A549 (cell line): Measurements from ENCODE around the gene PTOV1. TPM values are rescaled to one million over a fixed set of nuclear protein-coding genes. Genes with fewer than 3 reads are reported as not detected.
"Not testable (repeated sequence)": the region's sequence is repeated elsewhere in the genome, so short reads cannot be mapped to it uniquely, and the experiment has no call there.

Experiments used
- ATAC-seq, 2 experiments: fragments of 200-7000 bp in 1 of 2; fragments of >200 bp in 1 of 2; cut with Nextera tagmentation in 1 of 2; cut with Tn5 transposase in 1 of 2; 3 replicates each; pipeline versions ENCODE4 v1.8.0 to v1.9.1; 2018 to 2020; ENCODE audit warnings: mild to moderate bottlenecking in 1 of 2, moderate library complexity in 1 of 2
- CTCF ChIA-PET: fragments of 300-600 bp; sonication (Branson Sonifier 250); formaldehyde crosslinking; extraction: SDS; loops from one replicate; lab custom pipeline; 2021; ENCODE audit warnings: antibody characterized with exemption, inconsistent platforms; lab: Yijun Ruan, JAX
- POLR2A ChIA-PET: fragments of 350-600 bp; formaldehyde crosslinking; extraction: SDS; loops from one replicate; lab custom pipeline; 2021; ENCODE audit warnings: antibody characterized with exemption, inconsistent platforms; lab: Yijun Ruan, JAX
- DNase-seq, 2 experiments: peaks; one replicate each; pipeline versions ENCODE4 v3.0.0 to v3.0.0-alpha.2; 2011 to 2016; ENCODE audit warnings: low read depth in 1 of 2, low spot score in 1 of 2
- FAIRE-seq: peaks from 2 replicates; lab custom pipeline; 2011; peaks lifted over from hg19 to GRCh38; lab: Jason Lieb, UNC
- H3K27ac ChIP-seq, 2 experiments: fragments of >200 bp; sonication (Bioruptor Twin); formaldehyde crosslinking; 3 replicates each; pipeline ENCODE4 v1.5.1; 2016 to 2017
- H3K4me1 ChIP-seq: fragments of >200 bp; sonication (Bioruptor Twin); formaldehyde crosslinking; 3 replicates; pipeline ENCODE4 v1.6.1; 2016
- H3K4me2 ChIP-seq: fragments of >200 bp; sonication (Bioruptor Twin); formaldehyde crosslinking; 3 replicates; pipeline ENCODE4 v1.6.1; 2016
- H3K4me3 ChIP-seq: fragments of >200 bp; sonication (Bioruptor Twin); formaldehyde crosslinking; 3 replicates; pipeline ENCODE4 v1.5.1; 2016
- H3K9me3 ChIP-seq: fragments of >200 bp; sonication (Bioruptor Twin); formaldehyde crosslinking; 3 replicates; pipeline ENCODE4 v1.6.1; 2016
- BHLHE40 ChIP-seq: IDR thresholded peaks from 2 replicates; pipeline ENCODE4 v1.6.1; 2012; ENCODE audit warnings: low read depth, low read length, inconsistent platforms
- CBX8 ChIP-seq: fragments of 200-600 bp; sonication (generic); IDR thresholded peaks from 2 replicates; pipeline ENCODE4 v1.6.1; 2016
- CEBPB ChIP-seq, 2 experiments: fragments of >200 bp in 1 of 2; sonication (Bioruptor Twin) in 1 of 2; formaldehyde crosslinking in 1 of 2; IDR thresholded peaks; 2 replicates each; pipeline ENCODE4 v1.6.1; 2012 to 2016
- CHD2 ChIP-seq: fragments of 150-350 bp; IDR thresholded peaks from 2 replicates; pipeline ENCODE4 v1.6.1; 2014; ENCODE audit warnings: low read length; ENCODE audit not compliant: partially characterized antibody
- GATA3 ChIP-seq: IDR thresholded peaks from 2 replicates; pipeline ENCODE4 v1.6.1; 2012; ENCODE audit warnings: borderline replicate concordance
- HEYL ChIP-seq: fragments of 250-450 bp; sonication (Bioruptor Pico); IDR thresholded peaks from 2 replicates; pipeline ENCODE4 v1.8.0; 2021; ENCODE audit warnings: mild to moderate bottlenecking, moderate library complexity
- HMGXB4 ChIP-seq: fragments of 250-450 bp; sonication (Bioruptor Pico); IDR thresholded peaks from 2 replicates; pipeline ENCODE4 v1.5.0; 2021; ENCODE audit warnings: mild to moderate bottlenecking, moderate library complexity, borderline replicate concordance
- HOXB5 ChIP-seq: fragments of 250-450 bp; sonication (Bioruptor Pico); IDR thresholded peaks from 2 replicates; pipeline ENCODE4 v1.5.0; 2020; ENCODE audit warnings: mild to moderate bottlenecking, moderate library complexity
- KDM1A ChIP-seq: fragments of 200-600 bp; sonication (generic); IDR thresholded peaks from 2 replicates; pipeline ENCODE4 v1.6.1; 2016; ENCODE audit warnings: low read depth, mild to moderate bottlenecking
- MAFK ChIP-seq: fragments of 450-650 bp; IDR thresholded peaks from 2 replicates; pipeline ENCODE4 v1.6.1; 2014; ENCODE audit not compliant: partially characterized antibody
- NFE2L2 ChIP-seq: fragments of 150-350 bp; conservative IDR thresholded peaks from 2 replicates; pipeline ENCODE4 v1.6.1; 2014; ENCODE audit warnings: low read length
- NR3C1 ChIP-seq: fragments of >200 bp; sonication (Bioruptor Twin); formaldehyde crosslinking; IDR thresholded peaks from 3 replicates; pipeline ENCODE4 v1.6.1; 2017
- POLR2A ChIP-seq: IDR thresholded peaks from 2 replicates; pipeline ENCODE4 v1.6.1; 2012; ENCODE audit warnings: mild to moderate bottlenecking, low read length
- RAD21 ChIP-seq, 2 experiments: fragments of >200 bp in 1 of 2; sonication (Bioruptor Twin) in 1 of 2; formaldehyde crosslinking in 1 of 2; IDR thresholded peaks in 1 of 2; conservative IDR thresholded peaks in 1 of 2; 2 replicates in 1 of 2; 3 replicates in 1 of 2; pipeline ENCODE4 v1.6.1; 2012 to 2018; ENCODE audit warnings: inconsistent platforms in 1 of 2
- RCOR1 ChIP-seq: fragments of 150-350 bp; IDR thresholded peaks from 2 replicates; pipeline ENCODE4 v1.6.1; 2014; ENCODE audit warnings: antibody characterized with exemption, low read length, low read depth
- REST ChIP-seq: fragments of 200-600 bp; sonication (generic); IDR thresholded peaks from 2 replicates; pipeline ENCODE4 v1.6.1; 2016; ENCODE audit warnings: antibody characterized with exemption, mild to moderate bottlenecking, moderate library complexity
- SMC3 ChIP-seq: fragments of >200 bp; sonication (Bioruptor Twin); formaldehyde crosslinking; IDR thresholded peaks from 3 replicates; pipeline ENCODE4 v1.6.1; 2018; ENCODE audit warnings: inconsistent platforms
- SREBF2 ChIP-seq: fragments of 450-650 bp; IDR thresholded peaks from 2 replicates; pipeline ENCODE4 v1.6.1; 2014; ENCODE audit warnings: mild to moderate bottlenecking, moderate library complexity
- TP53 ChIP-seq: fragments of 250-450 bp; sonication (Bioruptor Pico); IDR thresholded peaks from 2 replicates; pipeline ENCODE4 v1.5.0; 2021; ENCODE audit warnings: mild to moderate bottlenecking, moderate library complexity
- ZC3H11A ChIP-seq: fragments of 450-650 bp; IDR thresholded peaks from 2 replicates; pipeline ENCODE4 v1.6.1; 2014; ENCODE audit warnings: antibody characterized with exemption, mild to moderate bottlenecking
- ZFP36 ChIP-seq: fragments of 450-650 bp; IDR thresholded peaks from 2 replicates; pipeline ENCODE4 v1.6.1; 2014; ENCODE audit warnings: borderline replicate concordance; ENCODE audit not compliant: partially characterized antibody
- ZSCAN20 ChIP-seq: fragments of 250-450 bp; sonication (Bioruptor Pico); IDR thresholded peaks from 2 replicates; pipeline ENCODE4 v1.8.0; 2022; ENCODE audit warnings: mild to moderate bottlenecking, moderate library complexity
- WGBS: methylation state at CpG from one replicate; pipeline ENCODE4 v1.1.6; 2017; ENCODE audit errors: missing lambda C conversion rate; 5-methylcytosine and 5-hydroxymethylcytosine counted together
- polyA plus RNA-seq, 4 experiments: library from polyadenylated mRNA; depleted of rRNA in 3 of 4; stranded (reverse); fragments of >200 nt; fragmentation: RNase III in 1 of 4; extraction: RNeasy Plus Mini Kit Qiagen cat#74134 plus additional on column Dnase treatment in 1 of 4; gene quantifications; 2 replicates in 3 of 4; 3 replicates in 1 of 4; pipeline ENCODE4 v1.2.3, GENCODE V29; 2011 to 2017
- TF ChIP-seq, protein P1 (sequence below): fragments of 450-650 bp; IDR thresholded peaks from 2 replicates; pipeline ENCODE4 v1.6.1; 2014; ENCODE audit warnings: antibody characterized with exemption
- TF ChIP-seq, protein P2 (sequence below): IDR thresholded peaks from 2 replicates; pipeline ENCODE4 v1.6.1; 2012; ENCODE audit warnings: low read depth, borderline replicate concordance

PTOV1 gene
- polyA plus RNA-seq, 2 of the 4 experiments (the other 2 are of a cell fraction) = 27.7 to 147 TPM

- TF ChIP-seq RAD21 (conservative IDR thresholded peaks at IDR 0.05 in 1 of 2, IDR thresholded peaks at IDR 0.05 in 1 of 2) (no peak), ZC3H11A (no peak)
These were observed 32.9 kb upstream of the PTOV1 start, which contains the start of gene MED25 (continued) for GRCh38 chr19:49817964-49818648.

- Histone ChIP-seq H3K4me2 (peak overlapping the region; percentile 97), H3K4me1 (peaks cover 19% of the 10 kb centered on the region), H3K9me3 (no peaks in the 10 kb centered on the region), H3K4me3 (peak overlapping the region; percentile 67)
- ChIA-PET POLR2A (interaction anchor here (0.6 to 1.1 kb wide), 4 partner anchors 14 to 111 kb away, joined by 3 read pairs; partner anchors contain the start of genes AKT1S1, ATF5, NUP62 and PNKP), CTCF (interaction anchor here (0.6 to 1.9 kb wide), 6 partner anchors 13 to 147 kb away, joined by 3 to 8 read pairs (median 4); no protein-coding TSS in a partner anchor)
- WGBS = 49% methylated on average over 14 of the region's 16 CpGs
- ATAC-seq = peak in 1 of 2 experiments; percentile 8; a peak in 3 of 6 replicates
- DNase-seq = no peak
- TF ChIP-seq CEBPB (IDR thresholded peaks at IDR 0.05) (no peak), GATA3 (no peak), NR3C1 (no peak), ZFP36 (no peak), POLR2A (no peak), TP53 (CRISPR knock-in tag) (no peak), CHD2 (no peak), HMGXB4 (CRISPR knock-in tag) (no peak), SREBF2 (no peak), HEYL (no peak), SMC3 (no peak), NFE2L2 (no peak), CBX8 (no peak)
- TF ChIP-seq, protein P1, sequence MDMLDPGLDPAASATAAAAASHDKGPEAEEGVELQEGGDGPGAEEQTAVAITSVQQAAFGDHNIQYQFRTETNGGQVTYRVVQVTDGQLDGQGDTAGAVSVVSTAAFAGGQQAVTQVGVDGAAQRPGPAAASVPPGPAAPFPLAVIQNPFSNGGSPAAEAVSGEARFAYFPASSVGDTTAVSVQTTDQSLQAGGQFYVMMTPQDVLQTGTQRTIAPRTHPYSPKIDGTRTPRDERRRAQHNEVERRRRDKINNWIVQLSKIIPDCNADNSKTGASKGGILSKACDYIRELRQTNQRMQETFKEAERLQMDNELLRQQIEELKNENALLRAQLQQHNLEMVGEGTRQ = no peak
- TF ChIP-seq, all 56 proteins: peak for 0
- peak overlapping the region; percentile 89 to 95 for H3K27ac ChIP-seq
- FAIRE-seq = no peak
These were observed 32.1 kb upstream of the PTOV1 start for GRCh38 chr19:49818649-49819370.

DNA sequence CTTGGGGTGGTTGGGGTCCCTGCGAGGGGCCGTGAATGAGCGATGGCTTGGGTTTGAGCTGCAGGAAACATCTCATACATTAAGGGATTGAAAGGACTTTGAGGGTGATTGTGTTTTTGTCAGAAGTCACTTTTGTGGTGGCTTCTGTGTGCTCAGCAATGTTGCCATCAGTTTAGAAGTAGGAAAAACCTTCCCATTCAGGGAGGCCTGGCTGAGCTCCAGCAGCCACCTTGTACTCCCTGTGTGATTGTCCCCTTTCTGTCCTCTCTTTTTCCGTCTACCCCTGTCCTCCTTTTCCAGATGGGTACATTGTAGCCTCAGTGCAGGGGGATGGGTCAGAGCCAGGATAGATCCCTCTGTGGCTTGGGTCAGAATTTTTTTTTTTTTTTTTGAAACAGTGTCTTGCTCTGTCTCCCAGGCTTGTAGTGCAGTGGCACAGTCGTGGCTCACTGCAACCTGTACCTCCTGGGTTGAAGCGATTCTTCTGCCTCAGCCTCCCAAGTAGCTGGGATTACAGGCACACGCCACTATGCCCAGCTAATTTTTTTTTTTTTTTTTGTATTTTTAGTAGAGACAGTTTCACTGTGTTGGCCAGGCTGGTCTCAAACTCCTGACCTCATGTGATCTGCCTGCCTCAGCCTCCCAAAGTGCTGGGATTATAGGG, 31.4 kb upstream of the PTOV1 start:
- not testable (repeated sequence) for ATAC-seq, DNase-seq, H3K9me3 ChIP-seq, FAIRE-seq
- Histone ChIP-seq H3K4me2 (peak overlapping the region; percentile 97), H3K4me3 (peak overlapping the region; percentile 67), H3K27ac (peak overlapping the region in 1 of 2 experiments; percentile 95; a peak in 3 of 6 replicates), H3K4me1 (peaks cover 15% of the 10 kb centered on the region; the same call in 2 of the 3 replicates)
- WGBS = 91% methylated on average over 7 of the region's 7 CpGs
- CTCF ChIA-PET = interaction anchor here (0.6 to 3.4 kb wide), 7 partner anchors 13 to 147 kb away, joined by 3 to 10 read pairs (median 4); no protein-coding TSS in a partner anchor
- POLR2A ChIA-PET = interaction anchor here (0.6 to 1.1 kb wide), 2 partner anchors 14 to 110 kb away, joined by 3 read pairs; partner anchors contain the start of genes ATF5 and NUP62

DNA sequence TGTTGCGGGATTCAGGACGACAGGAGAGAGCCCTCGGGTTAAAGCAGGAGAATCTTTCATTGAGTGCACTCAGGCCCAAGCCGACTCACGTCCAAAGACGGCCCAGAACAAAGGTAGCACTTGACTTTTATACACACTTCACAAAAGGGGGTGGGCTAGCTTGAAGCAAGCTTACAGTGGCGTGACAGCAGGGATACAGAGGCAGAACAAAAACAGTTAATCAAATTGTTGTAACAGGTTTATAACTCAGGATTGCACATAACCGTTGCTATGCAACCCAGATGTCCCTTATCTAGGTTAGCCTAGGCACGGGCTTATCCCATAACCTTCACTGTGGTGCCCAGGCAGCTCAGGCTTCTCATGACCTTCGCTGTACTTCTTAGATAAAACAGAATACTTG, 30.8 kb upstream of the PTOV1 start:
- POLR2A ChIA-PET = no interaction called here
- no peak overlapping the region for H3K4me2 ChIP-seq
- DNase-seq (no peak), ATAC-seq (no peak), FAIRE-seq (no peak)
- H3K4me1 ChIP-seq = peaks cover 15% of the 10 kb centered on the region; the same call in 2 of the 3 replicates
- WGBS = 88% methylated on average over 10 of the region's 10 CpGs
- CTCF ChIA-PET = interaction anchor here (1.8 to 3.4 kb wide), 3 partner anchors 12 to 148 kb away, joined by 6 to 10 read pairs (median 8); no protein-coding TSS in a partner anchor
- H3K4me3 ChIP-seq = no peak overlapping the region
- no peaks in the 10 kb centered on the region for H3K9me3 ChIP-seq
- no peak overlapping the region for H3K27ac ChIP-seq
- no peak for TF ChIP-seq ZSCAN20
- no peak for TF ChIP-seq BHLHE40
- no peak for TF ChIP-seq HEYL
- no peak for TF ChIP-seq REST
- no peak for TF ChIP-seq KDM1A
- TF ChIP-seq, protein P2, sequence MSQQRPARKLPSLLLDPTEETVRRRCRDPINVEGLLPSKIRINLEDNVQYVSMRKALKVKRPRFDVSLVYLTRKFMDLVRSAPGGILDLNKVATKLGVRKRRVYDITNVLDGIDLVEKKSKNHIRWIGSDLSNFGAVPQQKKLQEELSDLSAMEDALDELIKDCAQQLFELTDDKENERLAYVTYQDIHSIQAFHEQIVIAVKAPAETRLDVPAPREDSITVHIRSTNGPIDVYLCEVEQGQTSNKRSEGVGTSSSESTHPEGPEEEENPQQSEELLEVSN = no peak
- no peak for TF ChIP-seq RCOR1
- TF ChIP-seq MAFK = no peak
- TF ChIP-seq HOXB5 = no peak
